Epithelial cell of esophagus (primary cell): Measurements from ENCODE around the gene GATAD2B.

Source experiments
- DNase-seq: peaks from one replicate; pipeline ENCODE4 v3.0.0; 2010; ENCODE audit warnings: low read depth
- H3K4me3 ChIP-seq: 2 replicates; pipeline ENCODE4 v1.5.1; 2011; ENCODE audit warnings: mild to moderate bottlenecking, low read length, control low read depth
- CTCF ChIP-seq: IDR thresholded peaks from 2 replicates; pipeline ENCODE4 v1.5.1; 2011; ENCODE audit warnings: low read depth, mild to moderate bottlenecking, low read length, control low read depth, inconsistent platforms; ENCODE audit not compliant: insufficient read depth; ENCODE audit errors: missing control alignments

The GATAD2B gene

GRCh38 chr1:153951183-153951582, 28.4 kb upstream of the GATAD2B start:
- no peak overlapping the region for H3K4me3 ChIP-seq
- TF ChIP-seq CTCF: no peak
- DNase-seq: no peak

GRCh38 chr1:153946622-153947241, 24.0 kb upstream of the GATAD2B start, which contains the start of gene DENND4B:
Gene DENND4B, minus strand, starts transcription at chr1:153946718. Its CDS starts 2,344 bp downstream, at chr1:153944374.
- H3K4me3 ChIP-seq: peak within 1 kb of the TSS; percentile 74
- DNase-seq: peak; percentile 75
- TF ChIP-seq CTCF: peak; percentile 69

- peak overlapping the region; percentile 74 for H3K4me3 ChIP-seq
- peak; percentile 71 for DNase-seq
- TF ChIP-seq CTCF: no peak
Measured at GRCh38 chr1:153945795-153946621, 23.2 kb upstream of the GATAD2B start.

- no peak for TF ChIP-seq CTCF
- H3K4me3 ChIP-seq: peak overlapping the region; percentile 74
- DNase-seq: peak; percentile 54
Measured at GRCh38 chr1:153945131-153945794, 22.5 kb upstream of the GATAD2B start.

- no peak overlapping the region for H3K4me3 ChIP-seq
- no peak for DNase-seq
- no peak for TF ChIP-seq CTCF
Measured at GRCh38 chr1:153944827-153945117, 22.0 kb upstream of the GATAD2B start.

- DNase-seq: no peak
- no peak for TF ChIP-seq CTCF
- no peak overlapping the region for H3K4me3 ChIP-seq
Measured at GRCh38 chr1:153944005-153944826, 21.4 kb upstream of the GATAD2B start.
